Astrocyte (in vitro differentiated cells and primary cell): ENCODE results near the gene HAGHL. TPM values are rescaled to one million over a fixed set of nuclear protein-coding genes. Genes with fewer than 3 reads are reported as not detected.
A peak's percentile ranks its signal among the peaks of the same experiment; 100 is the strongest.

Source experiments
- DNase-seq: peaks from one replicate; pipeline ENCODE4 v3.0.0-alpha.2; 2010; ENCODE audit warnings: low read depth
- FAIRE-seq: peaks from 2 replicates; lab custom pipeline; 2011; peaks lifted over from hg19 to GRCh38; lab: Jason Lieb, UNC
- H2AFZ ChIP-seq: 2 replicates; pipeline ENCODE4 v1.6.0; 2012; ENCODE audit warnings: low read depth, low read length, inconsistent platforms
- H3K27ac ChIP-seq: 2 replicates; pipeline ENCODE4 v1.5.1; 2011; ENCODE audit warnings: low read depth, low read length, inconsistent platforms
- H3K27me3 ChIP-seq: 2 replicates; pipeline ENCODE4 v1.6.0; 2011; ENCODE audit warnings: low read length, inconsistent platforms; ENCODE audit not compliant: insufficient read depth
- H3K36me3 ChIP-seq: 2 replicates; pipeline ENCODE4 v1.5.1; 2011; ENCODE audit warnings: low read length, inconsistent platforms; ENCODE audit not compliant: insufficient read depth
- H3K4me1 ChIP-seq: 2 replicates; pipeline ENCODE4 v1.5.1; 2011; ENCODE audit warnings: low read length, inconsistent platforms; ENCODE audit not compliant: insufficient read depth
- H3K4me2 ChIP-seq: 2 replicates; pipeline ENCODE4 v1.6.0; 2012; ENCODE audit warnings: low read length, inconsistent platforms
- H3K4me3 ChIP-seq: 2 replicates; pipeline ENCODE4 v1.5.1; 2011; ENCODE audit warnings: low read depth, mild to moderate bottlenecking, low read length, inconsistent platforms; ENCODE audit not compliant: insufficient read depth
- H3K79me2 ChIP-seq: 2 replicates; pipeline ENCODE4 v1.6.0; 2012; ENCODE audit warnings: mild to moderate bottlenecking, low read length, inconsistent platforms; ENCODE audit not compliant: insufficient read depth
- H3K9ac ChIP-seq: 2 replicates; pipeline ENCODE4 v1.6.0; 2012; ENCODE audit warnings: mild to moderate bottlenecking, low read length, inconsistent platforms
- H3K9me3 ChIP-seq: 2 replicates; pipeline ENCODE4 v1.5.1; 2012; ENCODE audit warnings: low read depth, mild to moderate bottlenecking, low read length, inconsistent platforms; ENCODE audit not compliant: insufficient read depth
- H4K20me1 ChIP-seq: 2 replicates; pipeline ENCODE4 v1.6.0; 2012; ENCODE audit warnings: low read length, inconsistent platforms; ENCODE audit not compliant: insufficient read depth
- H3K27ac Mint-ChIP-seq: one replicate; pipeline ENCODE4 v1.8.0; 2021; ENCODE audit warnings: mild to moderate bottlenecking, mixed read lengths; ENCODE audit not compliant: unreplicated experiment
- H3K27me3 Mint-ChIP-seq: one replicate; pipeline ENCODE4 v1.8.0; 2021; ENCODE audit warnings: low read depth, mixed read lengths; ENCODE audit not compliant: unreplicated experiment
- H3K36me3 Mint-ChIP-seq: one replicate; pipeline ENCODE4 v1.8.0; 2021; ENCODE audit warnings: low read depth, mixed read lengths; ENCODE audit not compliant: unreplicated experiment
- H3K4me1 Mint-ChIP-seq: one replicate; pipeline ENCODE4 v1.8.0; 2021; ENCODE audit warnings: low read depth, mixed read lengths; ENCODE audit not compliant: unreplicated experiment
- H3K4me3 Mint-ChIP-seq: one replicate; pipeline ENCODE4 v1.8.0; 2021; ENCODE audit warnings: mild to moderate bottlenecking, moderate library complexity, mixed read lengths; ENCODE audit not compliant: unreplicated experiment
- H3K9me3 Mint-ChIP-seq: one replicate; pipeline ENCODE4 v1.8.0; 2021; ENCODE audit warnings: mild to moderate bottlenecking, mixed read lengths; ENCODE audit not compliant: unreplicated experiment
- EZH2 ChIP-seq: IDR thresholded peaks from 2 replicates; pipeline ENCODE4 v1.6.1; 2012; ENCODE audit warnings: mild to moderate bottlenecking, low read length, inconsistent platforms; ENCODE audit not compliant: insufficient read depth
- total RNA-seq: library from RNA; stranded (reverse); gene quantifications from 2 replicates; pipeline ENCODE4 v1.2.1, GENCODE V29; 2021
- TF ChIP-seq, protein P1 (sequence below): IDR thresholded peaks from 2 replicates; pipeline ENCODE4 v1.5.1; 2011; ENCODE audit warnings: low read depth, mild to moderate bottlenecking, inconsistent platforms, low read length, moderate library complexity; ENCODE audit not compliant: insufficient read depth

HAGHL gene
- total RNA-seq, 1 donor from 2014 or later, result 15.5 TPM

DNA sequence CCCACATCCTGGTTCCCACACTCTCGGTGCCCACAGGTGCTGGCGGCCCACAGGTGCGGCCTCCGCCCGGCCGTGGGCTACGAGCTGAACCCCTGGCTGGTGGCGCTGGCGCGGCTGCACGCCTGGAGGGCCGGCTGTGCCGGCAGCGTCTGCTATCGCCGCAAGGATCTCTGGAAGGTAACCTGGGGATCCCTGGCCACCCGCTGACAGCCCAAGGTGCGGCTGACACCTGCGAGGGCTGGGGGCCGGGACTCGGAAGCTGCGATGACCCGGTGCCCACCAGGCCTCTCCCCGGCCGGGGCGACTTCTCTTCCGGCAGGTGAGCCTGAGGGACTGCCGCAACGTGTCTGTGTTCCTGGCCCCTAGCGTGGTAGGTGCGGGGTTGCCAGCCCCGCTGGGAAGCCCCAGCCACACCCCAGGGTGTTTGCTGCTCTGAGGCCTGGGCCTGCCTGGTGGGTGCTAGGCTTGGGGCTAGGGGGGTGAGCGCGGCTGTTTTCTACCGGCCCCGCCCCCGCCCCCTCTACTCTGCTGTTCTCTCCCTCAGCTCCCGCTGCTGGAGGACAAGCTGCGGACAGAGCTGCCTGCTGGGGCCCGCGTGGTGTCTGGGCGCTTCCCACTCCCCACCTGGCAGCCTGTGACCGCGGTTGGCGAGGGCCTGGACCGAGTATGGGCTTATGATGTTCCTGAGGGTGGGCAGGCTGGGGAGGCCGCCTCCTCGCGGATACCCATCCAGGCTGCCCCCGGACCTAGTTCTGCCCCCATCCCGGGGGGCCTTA, 5.0 kb upstream of the HAGHL start:
- no peak overlapping the region for H3K27ac Mint-ChIP-seq
- no peaks in the 10 kb centered on the region for H3K27me3 Mint-ChIP-seq

GRCh38 chr16:722835-723633, 3.9 kb upstream of the HAGHL start:
- no peaks in the 10 kb centered on the region for H3K27me3 Mint-ChIP-seq
- Histone ChIP-seq H3K9me3 (no peaks in the 10 kb centered on the region), H3K4me1 (peaks cover 27% of the 10 kb centered on the region), H3K27ac (no peak overlapping the region), H3K79me2 (no peaks in the 10 kb centered on the region), H4K20me1 (peaks cover 30% of the 10 kb centered on the region), H2AFZ (no peak overlapping the region), H3K4me2 (no peak overlapping the region), H3K36me3 (no peaks in the 10 kb centered on the region), H3K27me3 (no peaks in the 10 kb centered on the region), H3K9ac (no peak overlapping the region), H3K4me3 (no peak overlapping the region)
- TF ChIP-seq, protein P1, sequence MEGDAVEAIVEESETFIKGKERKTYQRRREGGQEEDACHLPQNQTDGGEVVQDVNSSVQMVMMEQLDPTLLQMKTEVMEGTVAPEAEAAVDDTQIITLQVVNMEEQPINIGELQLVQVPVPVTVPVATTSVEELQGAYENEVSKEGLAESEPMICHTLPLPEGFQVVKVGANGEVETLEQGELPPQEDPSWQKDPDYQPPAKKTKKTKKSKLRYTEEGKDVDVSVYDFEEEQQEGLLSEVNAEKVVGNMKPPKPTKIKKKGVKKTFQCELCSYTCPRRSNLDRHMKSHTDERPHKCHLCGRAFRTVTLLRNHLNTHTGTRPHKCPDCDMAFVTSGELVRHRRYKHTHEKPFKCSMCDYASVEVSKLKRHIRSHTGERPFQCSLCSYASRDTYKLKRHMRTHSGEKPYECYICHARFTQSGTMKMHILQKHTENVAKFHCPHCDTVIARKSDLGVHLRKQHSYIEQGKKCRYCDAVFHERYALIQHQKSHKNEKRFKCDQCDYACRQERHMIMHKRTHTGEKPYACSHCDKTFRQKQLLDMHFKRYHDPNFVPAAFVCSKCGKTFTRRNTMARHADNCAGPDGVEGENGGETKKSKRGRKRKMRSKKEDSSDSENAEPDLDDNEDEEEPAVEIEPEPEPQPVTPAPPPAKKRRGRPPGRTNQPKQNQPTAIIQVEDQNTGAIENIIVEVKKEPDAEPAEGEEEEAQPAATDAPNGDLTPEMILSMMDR, result no peak
- no peak for TF ChIP-seq EZH2
- H3K4me1 Mint-ChIP-seq, result no peaks in the 10 kb centered on the region
- peak overlapping the region; percentile 50 for H3K4me3 Mint-ChIP-seq
- no peak for DNase-seq
- H3K27ac Mint-ChIP-seq, result no peak overlapping the region
- no peaks in the 10 kb centered on the region for H3K36me3 Mint-ChIP-seq
- FAIRE-seq, result no peak
- no peaks in the 10 kb centered on the region for H3K9me3 Mint-ChIP-seq

More for the DNA sequence above, 5.0 kb upstream of the HAGHL start:
- H3K79me2 ChIP-seq, result no peaks in the 10 kb centered on the region
- DNase-seq (no peak), FAIRE-seq (no peak)
- no peaks in the 10 kb centered on the region for H3K27me3 ChIP-seq
- peak overlapping the region; percentile 73 for H3K4me3 ChIP-seq
- TF ChIP-seq EZH2, result no peak
- TF ChIP-seq, protein P1, result no peak
- peaks cover 39% of the 10 kb centered on the region for H4K20me1 ChIP-seq
- peaks cover 20% of the 10 kb centered on the region for H3K4me1 ChIP-seq
- no peak overlapping the region for H2AFZ ChIP-seq
- H3K9me3 ChIP-seq, result no peaks in the 10 kb centered on the region
- peak overlapping the region; percentile 99 for H3K4me2 ChIP-seq
- no peaks in the 10 kb centered on the region for H3K9me3 Mint-ChIP-seq
- no peaks in the 10 kb centered on the region for H3K4me1 Mint-ChIP-seq
- no peaks in the 10 kb centered on the region for H3K36me3 ChIP-seq
- H3K9ac ChIP-seq, result no peak overlapping the region
- no peak overlapping the region for H3K27ac ChIP-seq
- peak overlapping the region; percentile 50 for H3K4me3 Mint-ChIP-seq
- no peaks in the 10 kb centered on the region for H3K36me3 Mint-ChIP-seq
